Activated CD8-positive, alpha-beta memory T cell treated with anti-CD3 and anti-CD28 coated beads for 1 hour (primary cell): ENCODE measurements around the gene ACTN4.
A peak's percentile ranks its signal among the peaks of the same experiment; 100 is the strongest.
"Not testable (repeated sequence)": the region's sequence is repeated elsewhere in the genome, so short reads cannot be mapped to it uniquely, and the experiment has no call there.

Source experiments
- DNase-seq, 2 donors: peaks; one replicate each; pipeline ENCODE4 v3.0.0-alpha.2; 2020; ENCODE audit warnings: low read depth in 1 of 2; ENCODE audit errors: extremely low read depth in 1 of 2

Gene ACTN4

DNA sequence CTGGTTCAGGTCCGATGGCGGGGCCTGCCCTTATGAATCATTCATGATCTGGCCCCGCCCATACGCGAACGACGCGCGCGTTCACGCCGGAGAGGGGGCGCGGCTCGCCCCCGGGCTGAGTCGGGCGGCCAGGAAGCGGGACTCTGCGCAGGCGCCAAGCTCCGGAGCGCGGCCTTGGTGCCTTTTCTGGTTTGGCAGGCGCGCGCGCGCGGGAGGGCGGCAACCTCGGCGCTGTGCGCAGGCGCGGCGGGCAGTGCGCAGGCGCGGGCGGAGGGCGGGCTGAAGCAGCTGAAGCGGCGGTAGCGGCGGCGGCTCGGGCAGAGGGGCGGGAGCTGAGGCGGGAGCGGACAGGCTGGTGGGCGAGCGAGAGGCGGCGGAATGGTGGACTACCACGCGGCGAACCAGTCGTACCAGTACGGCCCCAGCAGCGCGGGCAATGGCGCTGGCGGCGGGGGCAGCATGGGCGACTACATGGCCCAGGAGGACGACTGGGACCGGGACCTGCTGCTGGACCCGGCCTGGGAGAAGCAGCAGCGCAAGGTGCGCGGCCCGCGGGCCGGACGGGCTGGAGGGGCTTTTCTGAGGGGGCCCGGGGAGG is at the start of gene ACTN4:
Gene ACTN4 (plus strand): TSS at position 282 of the 598 bp plus-strand sequence. CDS start 97 bp downstream, at position 379.
- DNase-seq = peak; percentile 97 to 100

DNA sequence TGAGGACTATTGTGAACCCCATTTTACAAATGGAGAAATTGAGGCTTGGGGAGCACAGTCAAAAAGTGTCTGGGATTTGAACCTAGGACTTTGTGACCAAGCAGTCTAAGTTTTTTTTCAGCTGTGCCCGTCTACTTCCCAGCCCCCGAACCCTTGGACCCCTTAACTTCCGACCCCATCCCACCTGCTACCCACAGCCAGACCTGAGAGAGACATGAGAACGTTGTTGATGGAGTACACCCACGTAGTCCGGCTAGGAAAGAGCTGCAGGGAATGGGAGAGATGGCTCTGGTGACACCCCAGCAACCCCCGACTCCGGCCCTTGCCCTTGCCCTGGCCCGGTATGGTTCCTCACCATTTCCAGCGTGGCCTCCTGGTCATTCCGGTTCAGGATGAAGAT is 47.7 kb upstream of the ACTN4 start:
- DNase-seq = no peak

DNA sequence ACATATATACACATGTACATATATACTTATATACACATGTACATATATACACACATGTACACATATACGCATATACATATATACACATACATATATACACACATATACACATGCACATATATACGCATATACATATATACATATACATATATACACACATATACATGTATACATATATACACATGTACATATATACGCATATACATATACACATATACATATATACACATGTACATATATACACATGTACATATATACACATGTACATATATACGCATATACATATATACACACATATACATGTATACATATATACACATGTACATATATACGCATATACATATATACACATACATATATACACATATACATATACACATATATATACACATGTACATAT is 44.6 kb upstream of the ACTN4 start:
- DNase-seq = not testable (repeated sequence)

DNA sequence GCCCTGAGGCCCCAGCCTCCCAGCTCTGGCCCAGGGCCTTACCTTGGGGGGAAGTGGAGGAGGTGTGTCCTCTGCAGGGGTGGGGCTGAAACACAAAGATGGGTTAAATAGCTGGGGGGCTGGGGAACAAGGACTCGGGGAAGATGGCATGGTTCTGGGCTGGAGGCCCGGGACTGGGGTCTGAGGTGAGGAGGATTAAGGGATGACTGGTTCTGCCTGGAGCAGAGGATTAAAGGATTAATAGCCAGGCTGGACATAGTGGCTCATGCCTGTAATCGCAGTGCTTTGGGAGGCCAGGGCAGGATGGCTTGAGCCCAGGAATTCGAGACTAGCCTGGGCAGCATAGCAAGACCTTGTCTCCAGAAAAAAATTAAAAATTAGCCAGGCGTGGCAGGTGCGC is 41.3 kb upstream of the ACTN4 start:
- no peak for DNase-seq

DNA sequence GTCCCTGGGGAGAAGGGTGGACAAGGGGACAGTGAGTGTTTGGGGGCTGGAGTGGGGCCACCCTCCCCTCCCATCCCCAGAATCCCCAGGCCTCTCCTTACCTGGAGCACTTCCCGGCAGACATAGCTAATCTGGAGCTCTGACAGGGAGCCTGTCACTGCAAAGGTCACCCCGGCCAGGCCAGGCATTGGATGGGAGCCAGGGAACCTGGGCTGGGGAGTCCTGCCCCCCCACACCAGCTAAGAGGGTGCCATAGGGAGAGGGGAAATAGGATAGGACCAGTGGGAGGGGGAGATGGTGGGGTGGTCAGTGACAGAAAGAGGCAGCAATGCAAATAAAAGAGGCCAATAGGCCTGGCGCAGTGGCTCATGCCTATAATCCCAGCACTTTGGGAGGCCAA is 33.2 kb upstream of the ACTN4 start:
- no peak for DNase-seq

- DNase-seq = no peak
Measured at GRCh38 chr19:38615007-38615581, 32.4 kb upstream of the ACTN4 start.

GRCh38 chr19:38616265-38616664 is 31.2 kb upstream of the ACTN4 start:
- no peak for DNase-seq

GRCh38 chr19:38617283-38617763 is 30.1 kb upstream of the ACTN4 start:
- DNase-seq = no peak

GRCh38 chr19:38617764-38618589 is 29.5 kb upstream of the ACTN4 start, which contains the start of gene MAP4K1:
Gene MAP4K1, minus strand, starts transcription at chr19:38617953. Its CDS starts 58 bp downstream, at chr19:38617895.
- peak in 1 of 2 donors; percentile 52 for DNase-seq

DNA sequence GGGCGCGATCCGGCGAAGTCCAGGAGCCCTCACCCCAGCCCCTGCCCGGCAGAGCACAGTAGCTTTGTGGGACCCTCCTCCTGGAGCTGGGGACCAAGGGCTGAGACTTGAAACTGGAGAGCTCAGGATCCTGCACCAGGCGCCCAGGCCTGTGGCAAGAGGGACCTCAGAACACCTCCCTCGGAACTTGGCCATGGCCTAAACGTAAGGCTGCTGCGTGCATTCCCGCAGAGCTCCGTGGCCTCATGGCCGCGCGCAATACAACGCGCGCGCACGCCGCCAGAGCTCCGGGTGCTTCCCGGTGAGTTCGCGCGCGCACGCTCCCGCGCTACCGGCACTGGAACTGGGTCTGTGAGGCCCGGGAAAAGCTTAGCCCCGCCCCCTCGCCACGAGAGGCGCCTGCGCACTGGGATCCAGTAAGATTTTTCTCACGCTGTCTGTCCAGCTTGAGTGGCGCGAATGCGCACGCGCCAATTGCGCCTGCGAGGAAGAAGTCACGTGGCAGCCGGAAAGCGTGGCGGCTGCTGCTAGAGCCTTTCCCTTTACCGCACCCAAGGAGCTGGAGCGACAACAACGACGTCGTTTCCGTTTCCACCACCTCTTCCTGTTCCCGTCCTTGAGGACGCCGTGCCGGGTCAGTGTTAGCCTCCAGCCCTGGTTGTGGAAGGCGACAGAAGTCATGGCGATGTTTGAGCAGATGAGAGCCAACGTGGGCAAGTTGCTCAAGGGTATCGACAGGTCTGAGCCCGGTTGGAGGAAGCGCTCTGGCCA is 28.7 kb upstream of the ACTN4 start, which contains the start of gene EIF3K:
Gene EIF3K (plus strand): TSS at position 599 of the 771 bp plus-strand sequence. CDS start 81 bp downstream, at position 680.
- DNase-seq = peak; percentile 89 to 95

- DNase-seq = no peak
Measured at GRCh38 chr19:38619361-38620174, 27.9 kb upstream of the ACTN4 start.

- no peak for DNase-seq
Measured at GRCh38 chr19:38624822-38625221, 22.6 kb upstream of the ACTN4 start.

- no peak for DNase-seq
Measured at GRCh38 chr19:38626401-38626800, 21.0 kb upstream of the ACTN4 start.

GRCh38 chr19:38629568-38629967 is 17.9 kb upstream of the ACTN4 start:
- no peak for DNase-seq

GRCh38 chr19:38631301-38631700 is 16.1 kb upstream of the ACTN4 start:
- DNase-seq = not testable (repeated sequence)

- not testable (repeated sequence) for DNase-seq
Measured at GRCh38 chr19:38631811-38632475, 15.5 kb upstream of the ACTN4 start.

- no peak for DNase-seq
Measured at GRCh38 chr19:38632476-38633213, 14.8 kb upstream of the ACTN4 start.

- peak in 1 of 2 donors; percentile 60 for DNase-seq
Measured at GRCh38 chr19:38634757-38635482, 12.5 kb upstream of the ACTN4 start.
